Measurements from ENCODE around the gene NDC1. TPM values are rescaled to one million over a fixed set of nuclear protein-coding genes. Genes with fewer than 3 reads are reported as not detected.

The NDC1 gene
- total RNA-seq, 2 donors from 2014 or later = 5.4 to 6.3 TPM

- H3K27me3 Mint-ChIP-seq = peaks cover 50% of the 10 kb centered on the region
- no peak overlapping the region for H3K4me3 Mint-ChIP-seq
- DNase-seq (no peak), ATAC-seq (no peak)
- no peaks in the 10 kb centered on the region for H3K9me3 ChIP-seq (ENCODE audit: control insufficient read depth, low read length, poor library complexity, severe bottlenecking)
- H3K4me1 Mint-ChIP-seq = no peaks in the 10 kb centered on the region
- no peaks in the 10 kb centered on the region for H3K36me3 Mint-ChIP-seq (ENCODE audit: low read depth)
- H3K27ac Mint-ChIP-seq = no peak overlapping the region
These were observed 107.0 kb downstream of the NDC1 start for GRCh38 chr1:53731043-53731600.

DNA sequence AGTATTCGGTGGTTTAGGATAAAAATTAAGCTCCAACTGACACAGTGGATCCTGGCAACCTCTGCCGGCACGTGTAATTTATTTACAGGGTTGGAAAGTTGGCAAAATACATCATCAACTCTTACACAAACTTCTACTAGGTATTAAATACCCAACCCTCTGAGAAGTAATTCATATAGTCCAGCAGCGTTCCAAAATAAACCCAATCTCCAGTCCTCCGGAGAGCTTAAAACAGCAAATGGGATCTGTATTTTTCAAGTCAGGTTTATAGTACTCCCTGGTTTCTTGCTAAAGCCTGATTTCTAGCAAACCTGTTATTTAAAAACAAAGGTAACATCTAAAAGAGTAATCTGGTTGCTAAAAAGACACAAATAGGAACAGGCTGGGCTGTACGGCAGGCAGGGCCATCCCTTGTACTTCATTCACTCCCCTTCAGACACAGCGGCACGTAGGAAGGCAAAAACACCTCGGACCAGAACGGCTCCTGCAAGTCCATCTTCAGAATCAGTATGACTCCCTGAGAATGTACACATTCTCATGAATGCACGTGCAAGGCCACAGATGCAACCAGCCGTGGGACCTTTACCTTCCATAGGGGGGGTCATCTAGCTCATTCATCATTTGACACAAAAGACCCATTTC lies 107.8 kb downstream of the NDC1 start:
- no peaks in the 10 kb centered on the region for H3K9me3 ChIP-seq (ENCODE audit: control insufficient read depth, low read length, poor library complexity, severe bottlenecking)
- DNase-seq = no peak
- no peak for ATAC-seq
- Mint-ChIP-seq H3K36me3 (ENCODE audit: low read depth) (no peaks in the 10 kb centered on the region), H3K4me3 (no peak overlapping the region), H3K4me1 (no peaks in the 10 kb centered on the region), H3K27ac (no peak overlapping the region), H3K27me3 (peaks cover 42% of the 10 kb centered on the region)

DNA sequence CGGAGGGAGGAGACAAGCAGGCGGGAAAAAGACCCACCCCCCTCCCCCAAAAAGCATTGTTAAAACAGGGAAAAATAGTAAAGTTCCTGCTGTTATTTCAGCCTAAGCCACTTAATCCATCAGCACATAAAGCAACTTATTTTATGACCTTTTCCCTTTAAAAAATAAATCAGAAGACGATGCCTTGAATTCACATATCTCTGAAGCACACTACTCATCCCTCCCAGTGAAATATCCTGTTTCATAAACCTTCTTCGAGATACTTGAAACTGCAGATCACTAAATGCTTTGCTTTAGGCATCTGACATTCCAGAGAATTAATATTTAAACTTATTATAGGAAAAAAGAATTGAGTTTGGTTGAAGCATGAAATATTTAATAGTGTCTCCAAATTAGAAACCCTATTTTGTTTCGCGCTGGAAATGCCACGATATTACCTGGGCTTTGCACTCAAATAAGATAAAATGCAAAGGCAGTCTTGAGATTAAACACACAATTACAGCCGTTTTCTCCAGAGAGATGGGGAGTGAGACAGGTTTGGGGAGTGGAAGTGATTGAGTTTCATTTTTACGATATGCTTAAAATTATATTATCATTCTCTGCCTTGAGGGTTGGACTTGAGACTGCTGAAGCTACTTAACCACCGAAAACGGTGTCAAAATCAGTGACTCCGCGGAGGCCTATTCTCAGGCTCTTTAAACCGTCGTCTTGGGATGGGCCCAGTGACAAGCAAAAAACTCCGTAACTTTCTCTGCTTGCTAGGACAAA lies 108.5 kb downstream of the NDC1 start:
- no peaks in the 10 kb centered on the region for H3K36me3 Mint-ChIP-seq (ENCODE audit: low read depth)
- ATAC-seq (no peak), DNase-seq (no peak)
- H3K9me3 ChIP-seq (ENCODE audit: control insufficient read depth, low read length, poor library complexity, severe bottlenecking) = no peaks in the 10 kb centered on the region
- no peak overlapping the region for H3K27ac Mint-ChIP-seq
- peaks cover 35% of the 10 kb centered on the region for H3K27me3 Mint-ChIP-seq
- H3K4me3 Mint-ChIP-seq = no peak overlapping the region
- no peaks in the 10 kb centered on the region for H3K4me1 Mint-ChIP-seq

DNA sequence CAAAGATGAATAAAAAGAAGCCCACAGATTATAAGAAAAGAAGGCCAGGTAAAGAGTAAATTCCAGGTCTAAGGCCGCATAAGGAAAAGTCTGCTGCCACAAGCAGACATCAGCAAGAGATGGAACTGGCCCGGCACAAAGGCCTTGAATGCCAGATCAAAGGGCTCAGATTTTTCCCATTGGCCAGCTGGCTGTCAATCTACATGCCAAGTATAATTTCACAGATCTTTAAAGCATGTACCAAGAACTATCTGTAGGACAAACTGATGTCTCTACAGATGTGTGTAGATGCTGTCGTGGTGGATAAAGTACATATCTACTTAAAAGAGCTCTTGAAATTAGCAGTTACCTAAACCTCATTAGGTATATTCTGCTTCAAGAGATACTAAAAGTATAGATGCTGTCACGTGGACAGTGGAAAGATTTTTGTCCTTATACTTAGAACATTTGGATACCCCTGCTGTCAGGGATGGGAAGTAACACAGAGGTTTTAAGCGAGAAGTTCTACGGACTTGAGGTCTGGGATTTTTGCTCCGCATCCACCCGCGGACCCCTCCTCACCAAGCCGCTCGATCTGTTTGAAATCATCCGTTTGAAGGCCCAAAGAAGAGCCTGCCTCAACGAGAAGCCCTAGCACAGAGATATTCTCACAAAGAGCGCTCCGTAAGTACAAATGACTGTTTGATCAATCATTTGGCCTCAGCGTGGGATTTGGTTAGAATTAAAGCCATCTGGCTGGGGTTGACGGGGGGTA lies 109.2 kb downstream of the NDC1 start:
- Mint-ChIP-seq H3K4me1 (no peaks in the 10 kb centered on the region), H3K4me3 (no peak overlapping the region), H3K36me3 (ENCODE audit: low read depth) (no peaks in the 10 kb centered on the region), H3K27ac (no peak overlapping the region), H3K27me3 (peaks cover 28% of the 10 kb centered on the region)
- no peaks in the 10 kb centered on the region for H3K9me3 ChIP-seq (ENCODE audit: control insufficient read depth, low read length, poor library complexity, severe bottlenecking)
- no peak for DNase-seq
- no peak for ATAC-seq

DNA sequence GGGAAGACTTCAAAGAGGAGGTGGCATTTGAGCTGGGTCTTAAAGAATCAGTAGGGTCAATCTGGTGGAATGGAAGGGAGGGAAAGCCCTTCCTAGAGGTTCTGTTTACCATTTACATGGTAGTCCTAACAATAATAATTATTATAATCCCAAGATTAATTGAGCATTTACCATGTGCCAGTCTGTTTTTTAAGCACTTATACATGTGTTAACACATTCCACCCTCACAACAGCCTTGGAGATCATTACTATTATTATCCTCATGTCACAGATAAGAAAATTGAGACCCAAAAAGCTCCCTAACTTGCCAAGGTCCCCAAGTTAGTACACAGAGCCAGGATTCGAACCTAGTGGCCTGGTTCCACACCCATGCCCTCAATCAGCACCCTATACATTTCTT lies 109.9 kb downstream of the NDC1 start:
- Mint-ChIP-seq H3K36me3 (ENCODE audit: low read depth) (no peaks in the 10 kb centered on the region), H3K27ac (no peak overlapping the region), H3K4me1 (no peaks in the 10 kb centered on the region), H3K27me3 (peaks cover 22% of the 10 kb centered on the region), H3K4me3 (no peak overlapping the region)
- no peak for ATAC-seq
- H3K9me3 ChIP-seq (ENCODE audit: control insufficient read depth, low read length, poor library complexity, severe bottlenecking) = no peaks in the 10 kb centered on the region
- no peak for DNase-seq

DNA sequence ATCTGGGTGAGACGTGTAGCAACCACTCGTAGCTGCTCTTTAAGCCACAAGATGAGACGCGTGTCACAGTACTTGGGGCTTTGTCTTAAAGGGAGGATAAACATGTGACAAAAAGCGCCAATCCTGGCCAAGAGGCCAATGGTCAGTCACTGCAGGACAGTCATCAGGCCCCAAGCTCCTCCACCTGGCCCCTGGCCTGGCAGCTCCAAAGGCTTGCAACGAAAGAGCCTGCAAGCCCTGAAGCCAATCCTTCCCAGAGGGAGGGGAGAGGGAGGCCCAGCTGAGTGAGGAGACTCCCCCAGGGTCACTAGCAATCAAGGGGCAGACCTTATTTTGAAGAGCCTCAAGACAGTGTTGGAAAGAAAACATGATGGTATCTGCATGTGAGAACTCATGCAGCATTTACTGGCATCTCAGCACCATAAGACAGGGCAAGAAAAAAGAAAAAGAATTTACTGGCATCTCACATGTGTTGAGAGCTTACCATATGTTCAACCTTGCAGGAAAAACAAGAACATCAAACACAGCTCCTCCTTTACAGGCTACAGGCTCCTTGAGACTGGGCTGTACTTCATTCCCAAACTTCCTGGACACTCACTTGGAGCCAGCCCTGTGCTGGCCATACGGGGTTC lies 110.5 kb downstream of the NDC1 start:
- ATAC-seq = no peak
- no peak for DNase-seq
- Mint-ChIP-seq H3K36me3 (ENCODE audit: low read depth) (no peaks in the 10 kb centered on the region), H3K4me3 (no peak overlapping the region), H3K27ac (no peak overlapping the region), H3K27me3 (peaks cover 22% of the 10 kb centered on the region), H3K4me1 (no peaks in the 10 kb centered on the region)
- H3K9me3 ChIP-seq (ENCODE audit: control insufficient read depth, low read length, poor library complexity, severe bottlenecking) = no peaks in the 10 kb centered on the region

DNA sequence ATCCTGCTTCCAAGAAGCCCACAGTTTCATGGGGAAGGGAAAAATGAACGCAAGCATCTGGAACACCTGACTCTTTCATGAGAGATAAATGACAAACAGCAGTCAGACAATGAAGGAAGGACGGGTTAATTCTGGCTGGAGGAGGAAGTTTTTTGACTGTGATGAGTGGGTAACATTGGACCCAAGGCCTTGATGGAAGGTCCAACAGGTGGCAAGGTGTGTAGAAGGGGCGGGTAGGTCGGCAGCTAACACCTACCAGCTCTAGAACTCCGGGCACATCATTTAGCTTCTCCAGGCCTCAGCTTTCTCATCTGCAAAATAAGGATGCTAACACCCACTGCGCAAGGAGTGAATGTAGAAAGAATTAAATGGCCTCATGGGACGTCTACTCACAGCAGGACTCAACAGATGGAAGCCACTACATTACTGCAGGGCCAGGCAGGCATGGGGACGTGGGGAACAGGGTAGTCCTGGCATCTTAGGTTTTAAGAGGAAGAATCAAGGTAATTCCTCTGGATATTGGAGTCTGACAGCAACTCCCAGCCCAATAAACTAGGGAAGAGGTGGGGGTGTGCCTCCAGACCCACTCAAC lies 112.0 kb downstream of the NDC1 start:
- no peak overlapping the region for H3K4me3 Mint-ChIP-seq
- no peaks in the 10 kb centered on the region for H3K36me3 Mint-ChIP-seq (ENCODE audit: low read depth)
- H3K4me1 Mint-ChIP-seq = no peaks in the 10 kb centered on the region
- ATAC-seq = no peak
- no peak for DNase-seq
- H3K9me3 ChIP-seq (ENCODE audit: control insufficient read depth, low read length, poor library complexity, severe bottlenecking) = no peaks in the 10 kb centered on the region
- H3K27me3 Mint-ChIP-seq = peaks cover 14% of the 10 kb centered on the region
- no peak overlapping the region for H3K27ac Mint-ChIP-seq

DNA sequence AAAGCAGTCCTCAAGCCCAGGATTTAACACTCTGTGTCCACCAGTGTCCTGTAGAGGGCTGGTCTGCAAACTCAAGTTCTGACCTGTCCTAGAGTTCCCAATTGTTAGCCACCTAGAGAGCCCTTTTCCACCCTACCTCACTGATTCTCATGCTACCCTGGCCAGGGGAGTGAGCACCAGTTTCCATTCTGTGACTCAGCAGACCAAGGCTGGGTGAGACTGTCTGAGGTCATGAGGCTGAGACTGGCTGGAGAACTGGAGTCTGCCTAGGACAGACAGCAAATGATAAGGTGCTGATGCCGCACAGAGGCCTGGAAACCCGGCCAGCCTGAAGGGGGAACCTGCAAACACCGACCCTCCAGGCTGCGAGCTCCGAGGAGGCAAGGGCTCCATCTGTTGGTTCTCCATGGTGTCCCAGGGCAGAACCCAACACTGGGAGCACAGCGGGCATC lies 112.8 kb downstream of the NDC1 start:
- Mint-ChIP-seq H3K4me3 (no peak overlapping the region), H3K27me3 (peaks cover 11% of the 10 kb centered on the region), H3K36me3 (ENCODE audit: low read depth) (no peaks in the 10 kb centered on the region), H3K27ac (no peak overlapping the region), H3K4me1 (peaks cover 1% of the 10 kb centered on the region)
- ATAC-seq (no peak), DNase-seq (no peak)
- no peaks in the 10 kb centered on the region for H3K9me3 ChIP-seq (ENCODE audit: control insufficient read depth, low read length, poor library complexity, severe bottlenecking)

GRCh38 chr1:53722025-53722424 lies 116.1 kb downstream of the NDC1 start:
- Mint-ChIP-seq H3K4me1 (peaks cover 3% of the 10 kb centered on the region), H3K4me3 (no peak overlapping the region), H3K36me3 (ENCODE audit: low read depth) (no peaks in the 10 kb centered on the region), H3K27me3 (peaks cover 19% of the 10 kb centered on the region), H3K27ac (no peak overlapping the region)
- no peak for DNase-seq
- H3K9me3 ChIP-seq (ENCODE audit: control insufficient read depth, low read length, poor library complexity, severe bottlenecking) = no peaks in the 10 kb centered on the region
- no peak for ATAC-seq

DNA sequence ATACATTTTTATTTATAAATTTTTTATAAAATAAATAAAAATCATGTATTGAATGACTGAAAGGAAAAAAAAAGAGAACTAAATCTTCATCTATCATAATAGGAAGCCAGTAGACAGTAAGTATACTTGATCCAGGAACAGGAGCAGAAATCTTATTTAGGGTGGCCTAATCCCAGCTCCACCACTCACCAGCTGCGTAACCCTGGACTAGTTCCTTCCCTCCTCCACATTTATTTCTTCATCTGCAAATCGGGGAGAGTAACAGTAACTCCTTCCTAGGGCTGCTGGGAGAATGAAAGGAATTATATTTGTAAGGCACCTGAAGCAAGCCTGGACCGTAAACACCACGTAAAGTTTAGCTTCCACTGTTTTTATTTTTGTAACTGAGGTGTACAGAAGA lies 117.0 kb downstream of the NDC1 start:
- H3K4me1 Mint-ChIP-seq = peaks cover 3% of the 10 kb centered on the region

DNA sequence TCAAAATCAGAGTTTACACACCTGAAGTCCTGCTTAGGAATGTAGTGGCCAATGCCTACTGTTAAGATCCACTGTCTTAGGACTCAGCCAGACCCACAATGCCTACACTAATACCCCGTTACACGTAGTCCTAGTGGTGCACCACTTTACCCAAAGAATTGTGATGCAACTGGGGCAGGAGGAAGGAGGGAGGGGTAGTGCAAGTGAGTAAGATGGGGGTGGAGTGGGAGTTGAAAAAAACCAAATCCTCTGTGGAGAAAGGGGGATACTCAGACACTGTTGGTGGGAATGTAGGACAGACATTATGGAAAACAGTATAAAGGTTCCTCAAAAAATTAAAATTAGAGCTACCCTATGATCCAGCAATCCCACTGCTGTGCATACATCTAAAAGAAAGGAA lies 118.6 kb downstream of the NDC1 start:
- H3K27me3 Mint-ChIP-seq = peaks cover 19% of the 10 kb centered on the region
- no peaks in the 10 kb centered on the region for H3K9me3 ChIP-seq (ENCODE audit: control insufficient read depth, low read length, poor library complexity, severe bottlenecking)
- no peak overlapping the region for H3K4me3 Mint-ChIP-seq
- no peak overlapping the region for H3K27ac Mint-ChIP-seq
- H3K36me3 Mint-ChIP-seq (ENCODE audit: low read depth) = no peaks in the 10 kb centered on the region
- H3K4me1 Mint-ChIP-seq = peaks cover 3% of the 10 kb centered on the region
- ATAC-seq = no peak
- no peak for DNase-seq

More for the DNA sequence above, 117.0 kb downstream of the NDC1 start:
- Mint-ChIP-seq H3K27ac (no peak overlapping the region), H3K4me3 (no peak overlapping the region), H3K36me3 (ENCODE audit: low read depth) (no peaks in the 10 kb centered on the region), H3K27me3 (peaks cover 19% of the 10 kb centered on the region)
- ATAC-seq (no peak), DNase-seq (no peak)
- no peaks in the 10 kb centered on the region for H3K9me3 ChIP-seq (ENCODE audit: control insufficient read depth, low read length, poor library complexity, severe bottlenecking)

- Mint-ChIP-seq H3K4me3 (no peak overlapping the region), H3K36me3 (ENCODE audit: low read depth) (no peaks in the 10 kb centered on the region), H3K4me1 (peaks cover 3% of the 10 kb centered on the region), H3K27me3 (peaks cover 25% of the 10 kb centered on the region), H3K27ac (no peak overlapping the region)
- no peaks in the 10 kb centered on the region for H3K9me3 ChIP-seq (ENCODE audit: control insufficient read depth, low read length, poor library complexity, severe bottlenecking)
- DNase-seq = no peak
- ATAC-seq = no peak
These were observed 119.7 kb downstream of the NDC1 start for GRCh38 chr1:53718443-53718842.

Data from T-helper 17 cell (primary cell).